GM19099 (cell line): ENCODE results near the gene ATG14.

Experiments
- POLR2A ChIP-seq: IDR thresholded peaks from 3 replicates; pipeline ENCODE4 v1.6.1; 2011; ENCODE audit warnings: low read depth; ENCODE audit not compliant: insufficient read length; ENCODE audit errors: extremely low read depth

Gene ATG14

GRCh38 chr14:55348766-55349453, 62.7 kb downstream of the ATG14 start:
- no peak for TF ChIP-seq POLR2A

DNA sequence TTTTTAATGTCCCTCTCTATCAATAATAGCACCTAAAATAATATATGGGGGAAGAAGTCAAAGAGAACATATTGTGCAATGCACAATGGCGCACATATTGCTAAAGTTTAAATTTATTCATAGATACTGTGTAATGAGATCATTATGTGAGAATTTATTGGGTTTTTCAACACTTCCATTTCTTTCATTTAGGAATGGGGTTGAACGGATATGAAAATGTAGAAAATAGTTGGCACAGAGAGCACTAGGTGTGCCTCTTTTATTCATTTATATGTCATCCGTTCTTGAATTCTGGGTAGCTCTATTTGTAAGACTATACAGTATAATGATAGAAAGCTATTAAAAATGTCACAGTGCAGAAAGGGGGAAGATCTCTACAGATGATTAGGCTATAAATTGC, 63.9 kb downstream of the ATG14 start:
- TF ChIP-seq POLR2A, result no peak

- TF ChIP-seq POLR2A, result no peak
Measured at GRCh38 chr14:55347040-55347439, 64.6 kb downstream of the ATG14 start.

DNA sequence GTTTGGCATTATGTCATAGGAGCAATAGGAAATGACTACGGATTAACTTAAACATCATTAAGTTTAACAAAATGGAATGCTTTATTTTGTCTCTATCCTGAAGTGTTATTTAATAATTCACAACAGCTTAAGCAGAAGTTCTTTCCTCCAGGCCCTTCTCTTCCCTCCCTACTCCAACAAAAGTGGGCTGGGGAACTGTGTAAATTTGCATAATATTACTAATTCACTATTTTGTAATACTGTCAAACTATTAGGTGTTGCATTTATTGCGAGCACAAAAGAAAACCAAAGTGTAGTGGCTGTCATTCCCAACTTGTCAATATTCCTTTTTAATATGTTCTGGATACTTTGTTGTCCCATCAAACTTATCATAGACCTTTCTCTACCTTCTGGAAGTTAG, 69.8 kb downstream of the ATG14 start:
- TF ChIP-seq POLR2A, result no peak

GRCh38 chr14:55340482-55340881, 71.1 kb downstream of the ATG14 start:
- TF ChIP-seq POLR2A, result no peak

GRCh38 chr14:55339770-55340169, 71.9 kb downstream of the ATG14 start:
- no peak for TF ChIP-seq POLR2A

DNA sequence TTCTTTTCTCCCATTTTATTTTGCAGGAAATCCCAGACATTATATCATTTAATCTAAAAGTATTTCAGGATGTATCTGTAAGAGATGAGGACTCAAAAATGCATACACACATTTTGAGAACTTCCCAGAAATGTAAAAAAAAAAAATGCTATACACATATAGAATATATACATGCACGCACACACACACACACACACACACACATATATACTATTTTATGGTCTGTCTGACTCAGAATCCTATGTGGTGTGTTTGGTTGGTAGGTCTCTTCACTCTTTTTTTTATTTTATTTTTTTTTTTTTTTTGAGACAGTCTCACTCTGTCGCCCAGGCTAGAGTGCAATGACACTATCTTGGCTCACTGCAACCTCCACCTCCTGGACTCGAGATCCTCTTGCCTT, 74.9 kb downstream of the ATG14 start:
- TF ChIP-seq POLR2A, result no peak

GRCh38 chr14:55336162-55336561, 75.5 kb downstream of the ATG14 start:
- TF ChIP-seq POLR2A, result no peak

DNA sequence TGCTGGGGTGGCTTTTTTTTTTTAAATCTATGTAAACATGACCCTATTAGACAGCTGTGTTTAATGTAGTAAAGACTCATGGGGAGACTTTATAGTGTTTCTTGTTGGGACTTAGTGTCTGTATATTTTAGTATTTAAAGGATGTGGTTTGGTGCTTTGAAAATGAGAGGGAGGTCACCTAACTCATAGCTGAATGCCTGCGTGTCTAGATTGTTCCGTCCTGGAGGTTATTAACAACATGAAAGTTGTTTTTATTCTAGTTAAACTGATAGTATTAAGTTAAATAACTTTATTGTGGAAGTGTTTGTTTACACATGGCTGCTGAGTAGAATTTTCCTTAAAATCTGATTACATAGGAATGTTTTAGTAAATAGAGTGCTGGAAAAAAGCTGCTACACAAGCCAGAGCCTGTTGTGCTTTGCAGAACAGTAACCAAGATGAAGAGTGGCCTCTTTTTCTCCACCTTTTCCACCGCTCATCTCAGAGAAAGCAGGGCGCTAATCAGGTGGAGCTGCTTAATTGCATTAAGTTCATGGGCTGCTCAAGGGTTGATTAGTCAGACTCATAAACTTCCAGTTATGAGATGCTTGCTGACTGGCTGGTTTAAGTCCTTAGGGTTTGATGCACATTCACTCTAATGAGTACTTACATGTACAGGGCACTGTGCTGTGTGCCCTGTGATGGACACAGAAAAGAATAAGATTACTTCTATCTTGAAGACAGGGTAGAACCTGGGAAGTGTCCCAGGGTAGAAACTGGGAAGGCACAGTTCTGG, 77.7 kb downstream of the ATG14 start:
- no peak for TF ChIP-seq POLR2A

DNA sequence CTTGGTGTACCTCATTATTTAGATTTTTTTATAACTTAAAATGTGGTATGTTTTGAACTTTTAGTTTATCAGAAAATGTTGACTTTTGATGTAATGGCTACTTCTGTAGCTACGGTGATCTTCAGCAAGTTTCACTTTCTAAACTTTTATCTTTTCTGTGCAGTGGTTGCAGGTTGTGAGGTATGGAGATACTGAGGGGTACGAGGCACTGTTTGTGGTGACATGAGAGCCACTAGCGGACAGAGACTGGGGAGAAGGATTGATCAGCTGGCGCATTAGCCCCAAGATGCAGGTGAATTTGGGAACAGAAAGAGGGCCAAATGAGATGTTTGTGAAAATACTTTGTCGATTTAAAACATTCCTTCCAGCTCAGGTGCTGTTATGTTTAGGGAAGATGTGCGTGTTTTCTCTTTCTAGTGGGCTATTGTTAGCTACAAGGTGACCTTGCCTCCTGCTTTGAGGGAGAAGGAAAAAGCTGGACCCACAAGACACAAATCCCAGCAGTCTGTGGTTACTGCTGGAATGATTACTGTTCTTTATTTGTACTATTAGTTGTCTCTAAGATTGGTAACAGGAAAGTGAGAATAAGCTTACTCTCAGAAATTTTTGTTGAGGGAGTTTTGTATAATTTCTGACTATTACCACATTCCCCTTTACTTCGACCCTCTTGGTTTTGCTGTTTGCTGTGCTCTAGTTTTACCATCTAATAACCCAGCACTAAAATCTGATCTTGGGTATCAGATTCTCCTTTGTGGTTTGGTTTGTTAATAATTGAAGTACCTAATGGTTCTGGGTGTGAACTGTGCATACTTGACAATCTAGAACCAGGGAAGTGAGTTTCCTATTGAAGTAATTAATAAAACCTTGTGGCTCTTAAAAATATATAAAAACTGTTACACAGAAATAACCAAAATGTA, 78.7 kb downstream of the ATG14 start:
- no peak for TF ChIP-seq POLR2A

DNA sequence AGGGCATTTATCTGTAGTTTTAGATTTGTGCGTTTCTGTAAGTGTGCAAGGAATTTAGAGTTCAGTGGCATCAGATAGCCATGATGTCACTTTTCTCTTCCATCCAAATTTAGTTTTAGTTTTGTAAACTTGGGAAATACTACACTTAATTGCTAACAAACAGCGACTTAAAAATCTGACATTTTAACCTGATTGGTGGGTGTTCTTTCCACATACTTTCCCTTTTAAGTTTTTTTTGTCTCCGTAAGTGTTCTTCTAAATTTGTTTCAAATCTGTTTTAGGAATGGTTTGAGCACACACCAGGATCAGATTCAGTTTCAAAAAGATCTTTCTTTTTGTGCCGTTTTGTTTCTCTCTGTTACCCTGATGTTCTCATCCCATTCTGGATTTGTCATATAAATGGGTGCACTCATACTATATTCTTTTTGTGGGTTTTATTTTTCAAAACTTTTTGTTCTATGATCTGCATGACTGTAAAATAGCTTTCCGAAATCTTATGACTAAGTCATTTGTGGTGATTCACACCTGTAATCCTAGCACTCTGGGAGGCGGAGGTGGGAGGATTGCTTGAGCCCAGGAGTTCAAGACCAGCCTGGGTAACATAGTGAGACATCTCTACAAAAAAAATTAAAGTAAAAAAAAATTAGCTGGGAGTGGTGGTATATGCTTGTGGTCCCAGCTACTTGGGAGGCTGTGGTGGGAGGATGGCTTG, 81.5 kb downstream of the ATG14 start:
- TF ChIP-seq POLR2A, result no peak

DNA sequence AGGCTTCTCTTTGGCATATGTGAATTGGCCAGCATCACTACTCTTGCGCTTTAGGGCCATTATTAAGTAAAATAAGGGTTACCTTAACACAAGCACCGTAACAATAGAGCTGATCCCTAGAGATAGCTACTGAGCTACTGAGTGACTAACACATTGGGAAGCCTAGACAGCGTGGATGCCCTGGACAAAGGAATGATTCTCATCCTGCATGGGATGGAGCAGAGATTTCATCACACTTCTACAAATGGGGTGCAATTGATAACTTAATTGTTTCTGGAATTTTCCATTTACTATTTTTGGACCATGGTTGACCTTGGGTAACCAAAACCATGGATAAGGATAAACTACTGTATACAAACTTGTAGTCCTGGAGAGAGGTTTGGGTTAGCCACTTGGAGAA, 83.3 kb downstream of the ATG14 start:
- TF ChIP-seq POLR2A, result no peak

GRCh38 chr14:55327179-55327578, 84.5 kb downstream of the ATG14 start:
- no peak for TF ChIP-seq POLR2A

DNA sequence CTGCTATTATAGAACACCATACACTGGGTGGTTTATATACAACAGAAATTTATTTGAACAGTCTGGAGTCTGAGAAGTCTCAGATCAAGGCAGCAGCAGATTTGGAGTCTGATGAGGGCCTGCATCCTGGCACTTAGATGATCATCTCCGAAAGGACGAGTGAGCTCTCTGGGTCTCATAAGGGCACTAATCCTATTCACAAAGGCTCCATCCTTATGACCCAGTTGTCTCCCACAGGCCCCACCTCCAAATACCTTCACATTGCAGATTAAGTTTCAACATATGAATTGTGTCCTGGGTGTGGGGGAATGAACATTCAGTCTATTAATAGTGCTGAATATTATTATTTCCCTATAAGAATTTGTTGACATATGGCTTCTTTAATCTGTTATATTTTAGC, 86.8 kb downstream of the ATG14 start:
- TF ChIP-seq POLR2A, result no peak

GRCh38 chr14:55323910-55324309, 87.7 kb downstream of the ATG14 start:
- TF ChIP-seq POLR2A, result no peak

GRCh38 chr14:55318694-55319093, 92.9 kb downstream of the ATG14 start:
- TF ChIP-seq POLR2A, result no peak
